ELF-1 (cell line): ENCODE measurements around the gene KBTBD12.

Experiments
- DNase-seq: peaks from one replicate; pipeline ENCODE4 v3.0.0-alpha.2; 2016; ENCODE audit warnings: low read depth, low spot score

KBTBD12 gene

GRCh38 chr3:127953091-127954035 lies 38.3 kb downstream of the KBTBD12 start:
- no peak for DNase-seq

- DNase-seq, result no peak
Observed at GRCh38 chr3:127954640-127955039, 39.6 kb downstream of the KBTBD12 start.

GRCh38 chr3:127955728-127956127 lies 40.7 kb downstream of the KBTBD12 start:
- DNase-seq, result no peak

- DNase-seq, result no peak
Observed at GRCh38 chr3:127959041-127959440, 44.0 kb downstream of the KBTBD12 start.

- DNase-seq, result peak; percentile 42
Observed at GRCh38 chr3:127959873-127960272, 44.8 kb downstream of the KBTBD12 start.

- no peak for DNase-seq
Observed at GRCh38 chr3:127960421-127960965, 45.5 kb downstream of the KBTBD12 start.

- no peak for DNase-seq
Observed at GRCh38 chr3:127961124-127961523, 46.1 kb downstream of the KBTBD12 start.

- DNase-seq, result peak; percentile 55
Observed at GRCh38 chr3:127961963-127962362, 46.9 kb downstream of the KBTBD12 start.

GRCh38 chr3:127962937-127963336 lies 47.9 kb downstream of the KBTBD12 start:
- no peak for DNase-seq

- DNase-seq, result no peak
Observed at GRCh38 chr3:127964053-127964452, 49.0 kb downstream of the KBTBD12 start.

GRCh38 chr3:127964816-127965215 lies 49.8 kb downstream of the KBTBD12 start:
- no peak for DNase-seq

GRCh38 chr3:127967316-127967715 lies 52.3 kb downstream of the KBTBD12 start:
- no peak for DNase-seq

- DNase-seq, result peak; percentile 43
Observed at GRCh38 chr3:127970966-127971592, 56.0 kb downstream of the KBTBD12 start.

GRCh38 chr3:127974226-127974625 lies 59.2 kb downstream of the KBTBD12 start:
- peak; percentile 30 for DNase-seq

- no peak for DNase-seq
Observed at GRCh38 chr3:127975153-127976029, 60.4 kb downstream of the KBTBD12 start.

GRCh38 chr3:127978636-127979035 lies 63.6 kb downstream of the KBTBD12 start:
- no peak for DNase-seq

- DNase-seq, result no peak
Observed at GRCh38 chr3:127979473-127979872, 64.4 kb downstream of the KBTBD12 start.

GRCh38 chr3:127981097-127981496 lies 66.1 kb downstream of the KBTBD12 start:
- no peak for DNase-seq

- no peak for DNase-seq
Observed at GRCh38 chr3:127982155-127982554, 67.1 kb downstream of the KBTBD12 start.

GRCh38 chr3:127984241-127984975 lies 69.4 kb downstream of the KBTBD12 start:
- DNase-seq, result no peak

GRCh38 chr3:127985216-127985615 lies 70.2 kb downstream of the KBTBD12 start:
- no peak for DNase-seq
